ENCODE results near the gene PI16.

PI16 gene

GRCh38 chr6:36957773-36958271 is 3.3 kb downstream of the PI16 start:
- no peak for DNase-seq (ENCODE audit: low read depth, low spot score)

GRCh38 chr6:36958775-36959554 is 4.4 kb downstream of the PI16 start:
- DNase-seq (ENCODE audit: low read depth, low spot score): no peak

GRCh38 chr6:36959555-36960250 is 5.2 kb downstream of the PI16 start:
- DNase-seq (ENCODE audit: low read depth, low spot score): no peak

- DNase-seq (ENCODE audit: low read depth, low spot score): no peak
Measured at GRCh38 chr6:36961441-36962435, 7.2 kb downstream of the PI16 start.

GRCh38 chr6:36962874-36963273 is 8.3 kb downstream of the PI16 start:
- peak; percentile 43 for DNase-seq (ENCODE audit: low read depth, low spot score)

GRCh38 chr6:36963451-36964290 is 9.1 kb downstream of the PI16 start:
- DNase-seq (ENCODE audit: low read depth, low spot score): no peak

- no peak for DNase-seq (ENCODE audit: low read depth, low spot score)
Measured at GRCh38 chr6:36964349-36964748, 9.8 kb downstream of the PI16 start.

GRCh38 chr6:36964908-36965307 is 10.4 kb downstream of the PI16 start:
- no peak for DNase-seq (ENCODE audit: low read depth, low spot score)

DNA sequence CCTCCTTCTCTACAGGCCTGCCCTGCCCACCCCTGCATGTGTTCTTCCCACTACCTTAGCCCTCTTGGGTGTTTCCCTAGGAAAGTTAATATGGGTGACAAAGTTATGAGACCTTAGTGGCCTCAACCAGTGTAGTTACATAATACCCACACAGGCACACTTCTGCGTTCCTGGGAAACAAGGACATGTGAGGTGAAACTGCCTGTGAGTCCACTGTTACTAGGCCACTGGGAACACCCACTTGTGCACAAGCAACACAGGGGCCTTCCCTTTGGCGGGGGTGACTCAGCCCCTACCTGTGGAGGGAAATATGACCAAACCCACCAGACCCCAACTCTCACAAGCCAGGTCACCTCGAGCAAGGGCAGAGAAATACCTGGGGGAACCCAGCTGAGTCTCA is 12.8 kb downstream of the PI16 start:
- no peak for DNase-seq (ENCODE audit: low read depth, low spot score)

DNA sequence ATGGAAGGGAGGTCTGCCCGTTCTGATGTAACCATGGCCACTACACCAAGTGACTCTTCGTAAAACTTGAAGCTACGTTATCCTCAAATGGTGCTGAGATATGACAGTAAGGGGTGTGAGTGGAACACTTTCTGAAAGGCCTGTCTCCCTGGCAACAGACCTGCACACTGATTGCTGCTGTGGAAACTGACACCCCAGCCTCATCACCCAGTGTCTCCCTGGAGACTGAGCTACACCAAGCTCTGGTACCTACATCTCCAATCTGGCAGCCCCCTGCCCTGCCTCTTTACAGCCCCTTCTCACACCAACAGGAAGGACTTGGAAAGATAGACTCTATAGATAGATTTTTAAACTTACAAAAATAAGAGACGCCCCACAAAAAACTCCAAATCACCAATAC is 13.2 kb downstream of the PI16 start:
- DNase-seq (ENCODE audit: low read depth, low spot score): no peak

- DNase-seq (ENCODE audit: low read depth, low spot score): no peak
Measured at GRCh38 chr6:36968266-36968977, 13.9 kb downstream of the PI16 start.

DNA sequence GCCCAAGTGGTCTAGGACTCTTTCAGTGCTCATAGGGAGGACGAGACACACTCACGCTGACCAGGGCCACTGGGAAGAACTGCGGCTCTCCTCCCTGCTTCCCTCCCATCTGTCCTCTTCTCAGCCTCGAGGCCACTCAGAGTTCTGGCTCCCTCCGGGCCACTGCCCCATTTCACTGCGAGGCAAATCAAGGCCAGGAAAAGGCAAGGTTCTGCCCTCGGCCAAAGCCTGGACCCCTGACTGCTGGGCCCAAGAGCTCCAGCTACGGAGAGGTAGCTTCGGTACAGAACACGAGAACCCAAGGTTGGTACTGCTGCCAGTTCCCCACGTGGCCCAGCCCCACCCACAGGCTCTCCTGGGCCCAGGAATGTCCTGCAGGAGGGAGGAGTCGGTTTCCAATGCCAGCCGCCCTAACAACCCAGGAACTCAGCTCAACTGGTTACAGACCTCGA is 14.7 kb downstream of the PI16 start:
- no peak for DNase-seq (ENCODE audit: low read depth, low spot score)

DNA sequence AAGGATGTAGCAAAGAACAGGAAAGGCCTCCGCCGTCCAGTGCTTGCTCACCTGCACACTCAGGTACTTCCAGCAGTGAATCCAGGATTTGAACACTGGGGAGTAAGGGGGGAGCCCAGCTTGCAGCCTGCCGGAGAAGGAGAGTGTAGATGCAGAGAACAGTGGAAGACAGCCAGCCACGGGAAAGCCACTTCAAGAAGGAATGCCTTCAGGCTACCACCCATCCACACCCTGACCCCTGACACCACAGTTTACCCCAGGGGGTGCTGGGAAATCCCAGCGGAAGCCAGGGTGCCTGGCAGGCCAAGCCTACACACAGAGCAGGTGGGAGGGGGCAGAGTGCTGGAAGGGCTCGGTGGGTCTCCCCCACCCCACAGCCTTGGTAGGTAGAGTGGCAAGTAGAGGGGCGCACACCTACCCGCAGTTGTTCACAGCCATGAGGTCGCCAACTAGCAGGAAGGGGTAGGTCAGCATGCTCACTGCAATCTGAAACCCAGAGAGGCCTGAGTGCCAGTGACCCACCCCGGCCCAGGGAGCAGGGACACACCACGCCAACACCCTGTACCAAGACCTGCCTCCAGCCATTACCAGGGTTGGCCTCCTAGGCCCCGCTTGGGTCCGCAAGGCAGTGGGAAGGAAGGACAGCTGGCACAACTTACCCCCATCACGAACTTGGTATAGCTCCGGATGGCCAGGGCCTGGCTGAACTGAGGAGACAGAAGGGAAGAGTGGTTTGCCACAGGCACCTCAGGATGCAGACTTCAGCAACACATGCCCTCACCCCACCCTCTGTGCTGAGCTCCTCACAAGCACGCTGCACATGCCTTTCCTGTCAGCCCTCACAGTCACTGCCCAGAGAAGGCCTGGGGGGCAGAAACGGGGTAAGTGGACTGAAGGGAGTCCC is 15.7 kb downstream of the PI16 start:
- DNase-seq (ENCODE audit: low read depth, low spot score): no peak

DNA sequence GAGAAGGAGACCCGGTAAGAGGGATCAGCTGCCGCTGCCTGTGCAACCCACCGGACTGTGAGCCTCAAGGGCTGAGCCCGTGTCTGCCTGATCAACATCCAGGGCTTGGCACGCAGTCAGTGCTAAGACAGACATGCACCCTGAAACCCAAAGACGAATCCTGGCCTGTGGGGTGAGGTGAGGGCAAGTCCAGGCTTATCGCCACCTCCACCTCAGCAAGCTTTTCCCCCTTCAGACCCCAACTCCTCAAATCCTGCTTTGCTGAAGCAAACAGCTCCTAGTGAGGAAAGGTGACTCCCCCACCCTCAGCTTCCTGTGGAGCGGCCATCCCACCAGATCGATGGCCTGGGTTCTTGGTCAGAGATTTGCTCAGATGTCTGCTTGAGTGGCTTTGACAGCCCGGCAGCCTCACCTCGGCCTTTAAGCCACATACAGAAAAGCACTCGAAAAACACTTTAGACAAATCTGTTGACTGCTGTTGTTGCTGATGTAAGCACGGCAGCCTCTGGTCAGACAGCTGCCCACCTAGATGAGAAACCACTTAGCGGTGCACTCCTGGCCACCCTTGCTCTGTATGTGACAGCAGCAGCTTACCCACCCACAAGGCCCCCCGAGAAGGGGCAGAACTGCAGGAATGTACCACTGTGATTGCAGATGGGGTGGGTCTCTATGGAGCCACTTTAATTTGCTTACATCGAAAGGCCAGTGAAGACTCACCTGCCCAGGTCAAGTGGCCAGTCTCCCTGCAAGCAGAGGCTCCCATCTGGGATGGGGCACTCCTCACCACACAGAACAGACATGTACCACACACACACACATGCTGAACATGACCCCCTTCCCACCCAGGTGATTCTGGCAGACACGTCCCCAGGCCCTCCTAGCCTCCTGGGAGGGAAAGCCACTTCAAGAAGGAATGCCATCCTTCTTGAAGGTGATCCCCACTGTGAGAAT is 16.6 kb downstream of the PI16 start:
- no peak for DNase-seq (ENCODE audit: low read depth, low spot score)

GRCh38 chr6:36971921-36972673 is 17.6 kb downstream of the PI16 start:
- DNase-seq (ENCODE audit: low read depth, low spot score): no peak

GRCh38 chr6:36973190-36973589 is 18.7 kb downstream of the PI16 start:
- DNase-seq (ENCODE audit: low read depth, low spot score): no peak

GRCh38 chr6:36973647-36974046 is 19.1 kb downstream of the PI16 start:
- no peak for DNase-seq (ENCODE audit: low read depth, low spot score)

Measured in activated CD4-positive, CD25-positive, alpha-beta regulatory T cell treated with anti-CD3 and anti-CD28 coated beads, Interleukin-2, amount 50 U/mL, for 16 hours (primary cell).